NCI-H1417 (cell line): ENCODE measurements around the gene BMPR1B.
A peak's percentile ranks its signal among the peaks of the same experiment; 100 is the strongest.

ENCODE experiments used
- DNase-seq, 3 experiments: peaks; one replicate each; lab custom pipeline; 2025; lab: John Stamatoyannopoulos, UW

The BMPR1B gene

GRCh38 chr4:94833394-94833793 is 75.6 kb downstream of the BMPR1B start:
- DNase-seq = no peak

- no peak for DNase-seq
Measured at GRCh38 chr4:94834501-94834900, 76.7 kb downstream of the BMPR1B start.

GRCh38 chr4:94841166-94841863 is 83.6 kb downstream of the BMPR1B start:
- peak in 1 of 3 experiments; percentile 46 for DNase-seq

GRCh38 chr4:94841864-94842221 is 84.1 kb downstream of the BMPR1B start:
- no peak for DNase-seq

GRCh38 chr4:94843216-94843615 is 85.5 kb downstream of the BMPR1B start:
- DNase-seq = peak in 2 of 3 experiments; percentile 27 to 30

GRCh38 chr4:94848326-94848725 is 90.6 kb downstream of the BMPR1B start:
- DNase-seq = no peak

- DNase-seq = no peak
Measured at GRCh38 chr4:94849901-94850300, 92.1 kb downstream of the BMPR1B start.

GRCh38 chr4:94852616-94853015 is 94.9 kb downstream of the BMPR1B start:
- DNase-seq = no peak

- DNase-seq = no peak
Measured at GRCh38 chr4:94856030-94856429, 98.3 kb downstream of the BMPR1B start.

- DNase-seq = no peak
Measured at GRCh38 chr4:94870146-94870545, 112.4 kb downstream of the BMPR1B start.

- DNase-seq = no peak
Measured at GRCh38 chr4:94871644-94872305, 114.0 kb downstream of the BMPR1B start.

GRCh38 chr4:94877973-94878372 is 120.2 kb downstream of the BMPR1B start:
- no peak for DNase-seq

GRCh38 chr4:94880956-94881355 is 123.2 kb downstream of the BMPR1B start:
- DNase-seq = no peak

GRCh38 chr4:94882756-94883155 is 125.0 kb downstream of the BMPR1B start:
- no peak for DNase-seq

- no peak for DNase-seq
Measured at GRCh38 chr4:94887027-94887426, 129.3 kb downstream of the BMPR1B start.

GRCh38 chr4:94889523-94889922 is 131.8 kb downstream of the BMPR1B start:
- DNase-seq = no peak

GRCh38 chr4:94889946-94890345 is 132.2 kb downstream of the BMPR1B start:
- DNase-seq = no peak

- DNase-seq = no peak
Measured at GRCh38 chr4:94890579-94890978, 132.8 kb downstream of the BMPR1B start.

- DNase-seq = no peak
Measured at GRCh38 chr4:94892051-94892450, 134.3 kb downstream of the BMPR1B start.

GRCh38 chr4:94895081-94895480 is 137.3 kb downstream of the BMPR1B start:
- no peak for DNase-seq

GRCh38 chr4:94897023-94897422 is 139.3 kb downstream of the BMPR1B start:
- DNase-seq = no peak

GRCh38 chr4:94905511-94905910 is 147.8 kb downstream of the BMPR1B start:
- no peak for DNase-seq

- DNase-seq = peak in 1 of 3 experiments; percentile 73
Measured at GRCh38 chr4:94909645-94910044, 151.9 kb downstream of the BMPR1B start.

- no peak for DNase-seq
Measured at GRCh38 chr4:94911106-94911505, 153.4 kb downstream of the BMPR1B start.
